HL-60 (cell line): ENCODE results near the gene KRTAP5-6.
"Not testable (repeated sequence)": the region's sequence is repeated elsewhere in the genome, so short reads cannot be mapped to it uniquely, and the experiment has no call there.

Experiments used
- DNase-seq, 2 experiments: peaks; one replicate each; pipeline ENCODE4 v3.0.0-alpha.2; 2010 to 2020; ENCODE audit warnings: low read depth in 1 of 2, low spot score in 1 of 2
- H3K27ac ChIP-seq: fragments of 250-450 bp; sonication (Bioruptor Pico); replicated peaks from 2 replicates; pipeline ENCODE4 v1.5.1; 2020; ENCODE audit warnings: mild to moderate bottlenecking, moderate library complexity
- H3K27me3 ChIP-seq: fragments of 250-450 bp; sonication (Bioruptor Pico); 2 replicates; pipeline ENCODE4 v1.5.1; 2021; ENCODE audit warnings: mild to moderate bottlenecking, moderate library complexity; ENCODE audit not compliant: insufficient read depth, poor library complexity, severe bottlenecking
- H3K4me3 ChIP-seq: replicated peaks from 2 replicates; pipeline ENCODE4 v1.5.1; 2011; ENCODE audit warnings: mild to moderate bottlenecking, control low read depth, low read length; ENCODE audit not compliant: insufficient read depth
- GABPA ChIP-seq: IDR thresholded peaks from 2 replicates; pipeline ENCODE4 v1.6.1; 2012; ENCODE audit warnings: low read depth
- POLR2AphosphoS5 ChIP-seq: IDR thresholded peaks from 2 replicates; pipeline ENCODE4 v1.6.1; 2012; ENCODE audit warnings: low read depth
- SPI1 ChIP-seq: IDR thresholded peaks from 2 replicates; pipeline ENCODE4 v1.6.1; 2012; ENCODE audit warnings: low read depth, mild to moderate bottlenecking, borderline replicate concordance
- TF ChIP-seq, protein P1 (sequence below): IDR thresholded peaks from 2 replicates; pipeline ENCODE4 v1.6.1; 2012; ENCODE audit warnings: low read depth; ENCODE audit not compliant: insufficient replicate concordance
- TF ChIP-seq, protein P2 (sequence below): IDR thresholded peaks from one replicate; pipeline ENCODE4 v1.5.1; 2011; ENCODE audit warnings: low read length, control low read depth, inconsistent platforms; ENCODE audit not compliant: insufficient read depth

Gene KRTAP5-6

DNA sequence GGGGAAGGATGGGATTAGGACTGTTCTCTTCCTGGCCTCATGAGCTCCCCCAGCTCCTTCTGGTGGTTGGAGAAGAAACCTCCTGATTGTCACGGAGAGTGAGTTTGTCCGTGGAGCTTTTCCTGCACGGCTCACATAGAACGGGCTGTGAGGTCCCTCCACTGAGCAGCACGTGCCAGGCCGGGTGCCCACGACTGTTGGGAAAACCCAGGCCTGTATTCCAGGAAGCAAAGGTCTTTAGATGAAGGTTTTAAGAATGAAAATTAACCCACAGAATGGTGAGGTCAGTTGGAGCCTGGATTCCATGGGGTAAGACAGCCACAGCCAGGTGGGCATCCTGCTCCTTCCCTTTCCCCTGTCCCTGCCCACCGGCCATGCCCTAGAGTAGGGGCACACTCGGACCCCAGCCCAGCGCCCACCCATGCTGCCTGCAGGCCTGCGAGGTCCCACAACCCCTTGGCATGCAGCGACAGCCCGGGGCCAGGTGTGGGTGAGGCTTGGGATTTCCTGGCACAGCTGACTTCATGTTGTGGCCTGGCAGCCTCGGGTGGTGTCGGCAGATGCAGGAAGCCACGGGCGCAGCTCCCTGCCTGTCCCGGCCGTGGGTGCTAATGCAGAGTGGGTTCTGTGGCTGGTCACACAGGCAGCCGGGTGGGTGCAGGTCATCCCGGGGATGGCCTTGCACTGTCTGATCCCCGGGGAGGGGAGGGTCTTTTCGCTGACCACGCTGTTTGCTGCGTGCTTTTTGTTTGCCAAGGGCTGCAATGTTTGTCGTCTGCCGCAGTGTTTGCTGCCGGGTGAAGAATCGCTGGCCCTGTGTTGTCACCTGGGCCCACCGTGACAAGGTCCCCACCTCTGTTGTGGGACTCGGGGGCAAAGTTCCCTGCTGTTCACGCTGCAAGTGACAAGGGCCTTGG, 7.5 kb upstream of the KRTAP5-6 start:
- DNase-seq, H3K4me3 ChIP-seq, H3K27ac ChIP-seq: not testable (repeated sequence)
- H3K27me3 ChIP-seq: peaks cover 12% of the 10 kb centered on the region

DNA sequence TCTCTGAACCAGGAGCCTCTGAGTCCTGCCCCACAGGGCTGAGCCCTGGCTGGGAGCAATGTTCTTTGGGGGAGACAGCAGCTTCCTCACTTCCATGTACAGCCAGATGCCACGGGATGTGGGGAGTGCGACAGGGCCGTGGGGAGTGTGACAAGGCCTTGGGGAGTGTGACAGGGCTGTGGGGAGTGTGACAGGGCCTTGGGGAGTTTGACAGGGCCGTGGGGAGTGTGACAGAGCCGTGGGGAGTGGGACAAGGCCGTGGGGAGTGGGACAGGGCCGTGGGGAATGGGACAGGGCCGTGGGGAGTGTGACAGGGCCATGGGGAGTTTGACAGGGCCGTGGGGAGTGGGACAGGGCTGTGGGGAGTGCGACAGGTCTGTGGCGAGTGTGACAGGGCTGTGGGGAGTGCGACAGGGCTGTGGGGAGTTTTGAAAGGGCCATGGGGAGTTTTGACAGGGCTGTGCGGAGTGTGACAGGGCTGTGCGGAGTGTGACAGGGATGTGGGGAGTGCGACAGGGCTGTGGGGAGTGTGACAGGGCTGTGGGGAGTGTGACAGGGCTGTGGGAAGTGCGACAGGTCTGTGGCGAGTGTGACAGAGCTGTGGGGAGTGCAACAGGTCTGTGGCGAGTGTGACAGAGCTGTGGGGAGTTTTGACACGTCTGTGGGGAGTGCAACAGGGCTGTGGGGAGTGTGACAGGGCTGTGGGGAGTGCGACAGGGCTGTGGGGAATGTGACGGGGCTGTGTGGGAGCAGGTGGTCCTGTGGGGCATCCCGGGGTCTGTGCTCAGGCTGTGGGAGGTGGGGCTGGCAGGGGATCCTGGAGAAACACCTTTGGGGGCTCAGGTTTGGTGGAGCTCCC, 6.6 kb upstream of the KRTAP5-6 start:
- H3K4me3 ChIP-seq: no peak overlapping the region
- DNase-seq: no peak
- no peak for TF ChIP-seq SPI1
- TF ChIP-seq GABPA: no peak
- no peak for TF ChIP-seq POLR2AphosphoS5
- TF ChIP-seq, protein P1, sequence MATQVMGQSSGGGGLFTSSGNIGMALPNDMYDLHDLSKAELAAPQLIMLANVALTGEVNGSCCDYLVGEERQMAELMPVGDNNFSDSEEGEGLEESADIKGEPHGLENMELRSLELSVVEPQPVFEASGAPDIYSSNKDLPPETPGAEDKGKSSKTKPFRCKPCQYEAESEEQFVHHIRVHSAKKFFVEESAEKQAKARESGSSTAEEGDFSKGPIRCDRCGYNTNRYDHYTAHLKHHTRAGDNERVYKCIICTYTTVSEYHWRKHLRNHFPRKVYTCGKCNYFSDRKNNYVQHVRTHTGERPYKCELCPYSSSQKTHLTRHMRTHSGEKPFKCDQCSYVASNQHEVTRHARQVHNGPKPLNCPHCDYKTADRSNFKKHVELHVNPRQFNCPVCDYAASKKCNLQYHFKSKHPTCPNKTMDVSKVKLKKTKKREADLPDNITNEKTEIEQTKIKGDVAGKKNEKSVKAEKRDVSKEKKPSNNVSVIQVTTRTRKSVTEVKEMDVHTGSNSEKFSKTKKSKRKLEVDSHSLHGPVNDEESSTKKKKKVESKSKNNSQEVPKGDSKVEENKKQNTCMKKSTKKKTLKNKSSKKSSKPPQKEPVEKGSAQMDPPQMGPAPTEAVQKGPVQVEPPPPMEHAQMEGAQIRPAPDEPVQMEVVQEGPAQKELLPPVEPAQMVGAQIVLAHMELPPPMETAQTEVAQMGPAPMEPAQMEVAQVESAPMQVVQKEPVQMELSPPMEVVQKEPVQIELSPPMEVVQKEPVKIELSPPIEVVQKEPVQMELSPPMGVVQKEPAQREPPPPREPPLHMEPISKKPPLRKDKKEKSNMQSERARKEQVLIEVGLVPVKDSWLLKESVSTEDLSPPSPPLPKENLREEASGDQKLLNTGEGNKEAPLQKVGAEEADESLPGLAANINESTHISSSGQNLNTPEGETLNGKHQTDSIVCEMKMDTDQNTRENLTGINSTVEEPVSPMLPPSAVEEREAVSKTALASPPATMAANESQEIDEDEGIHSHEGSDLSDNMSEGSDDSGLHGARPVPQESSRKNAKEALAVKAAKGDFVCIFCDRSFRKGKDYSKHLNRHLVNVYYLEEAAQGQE: no peak
- TF ChIP-seq, protein P2, sequence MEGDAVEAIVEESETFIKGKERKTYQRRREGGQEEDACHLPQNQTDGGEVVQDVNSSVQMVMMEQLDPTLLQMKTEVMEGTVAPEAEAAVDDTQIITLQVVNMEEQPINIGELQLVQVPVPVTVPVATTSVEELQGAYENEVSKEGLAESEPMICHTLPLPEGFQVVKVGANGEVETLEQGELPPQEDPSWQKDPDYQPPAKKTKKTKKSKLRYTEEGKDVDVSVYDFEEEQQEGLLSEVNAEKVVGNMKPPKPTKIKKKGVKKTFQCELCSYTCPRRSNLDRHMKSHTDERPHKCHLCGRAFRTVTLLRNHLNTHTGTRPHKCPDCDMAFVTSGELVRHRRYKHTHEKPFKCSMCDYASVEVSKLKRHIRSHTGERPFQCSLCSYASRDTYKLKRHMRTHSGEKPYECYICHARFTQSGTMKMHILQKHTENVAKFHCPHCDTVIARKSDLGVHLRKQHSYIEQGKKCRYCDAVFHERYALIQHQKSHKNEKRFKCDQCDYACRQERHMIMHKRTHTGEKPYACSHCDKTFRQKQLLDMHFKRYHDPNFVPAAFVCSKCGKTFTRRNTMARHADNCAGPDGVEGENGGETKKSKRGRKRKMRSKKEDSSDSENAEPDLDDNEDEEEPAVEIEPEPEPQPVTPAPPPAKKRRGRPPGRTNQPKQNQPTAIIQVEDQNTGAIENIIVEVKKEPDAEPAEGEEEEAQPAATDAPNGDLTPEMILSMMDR: no peak
- peaks cover 14% of the 10 kb centered on the region for H3K27me3 ChIP-seq
- H3K27ac ChIP-seq: no peak overlapping the region

DNA sequence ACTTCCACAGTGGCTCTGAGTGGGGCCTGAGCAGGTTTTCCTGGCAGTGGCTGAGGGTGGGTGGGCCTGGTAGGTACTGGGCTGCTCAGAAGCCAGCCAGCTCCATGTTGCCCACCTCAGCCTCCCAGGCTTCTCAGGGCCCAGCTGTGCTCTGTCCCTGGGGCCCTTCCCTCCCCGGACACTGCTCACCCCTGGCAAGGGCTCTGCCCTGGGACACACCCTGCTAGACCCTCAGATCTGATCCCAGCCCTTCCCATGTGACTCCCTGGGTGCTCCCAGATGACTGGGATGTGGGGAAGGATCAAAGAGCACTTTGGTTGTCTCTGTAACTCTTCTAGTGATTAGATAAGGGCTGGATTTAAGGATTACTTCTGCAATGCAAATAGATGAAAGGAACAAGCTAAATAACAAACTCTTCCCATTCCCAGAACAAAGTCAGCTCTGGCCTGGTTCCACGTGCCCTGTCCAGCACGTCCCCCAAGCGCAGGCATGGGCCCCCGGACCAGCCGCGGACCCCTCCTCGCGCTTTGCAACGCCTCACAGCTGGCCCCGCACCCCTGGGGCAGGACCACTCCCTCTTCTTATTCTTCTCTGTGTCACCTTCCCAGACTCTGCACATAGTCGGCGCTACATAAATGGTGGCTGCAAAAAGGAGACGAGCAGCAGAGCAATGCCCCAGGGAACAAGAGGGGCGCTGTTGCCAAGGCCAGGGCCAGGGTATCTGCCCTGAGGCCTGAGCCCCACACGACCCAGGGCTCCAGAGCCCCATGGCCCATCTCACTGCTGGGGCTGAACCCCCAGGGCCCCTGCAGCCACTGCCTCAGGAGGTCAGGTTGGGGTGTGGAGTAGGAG, 5.7 kb upstream of the KRTAP5-6 start:
- Histone ChIP-seq H3K27me3 (peaks cover 14% of the 10 kb centered on the region), H3K4me3 (no peak overlapping the region), H3K27ac (no peak overlapping the region)
- TF ChIP-seq GABPA: no peak
- TF ChIP-seq, protein P2: no peak
- TF ChIP-seq SPI1: no peak
- TF ChIP-seq, protein P1: no peak
- TF ChIP-seq POLR2AphosphoS5: no peak
- no peak for DNase-seq
